Fibroblast of lung (primary cell): ENCODE data around the gene RBM11. TPM values are rescaled to one million over a fixed set of nuclear protein-coding genes. Genes with fewer than 3 reads are reported as not detected.

Experiments used
- DNase-seq, 2 donors: peaks; one replicate each; pipeline versions ENCODE4 v3.0.0 to v3.0.0-alpha.2; 2010; ENCODE audit warnings: low read depth in 2 of 2
- H2AFZ ChIP-seq: 2 replicates; pipeline ENCODE4 v1.5.1; 2012; ENCODE audit warnings: low read length, control low read depth, inconsistent platforms
- H3K27ac ChIP-seq: 2 replicates; pipeline ENCODE4 v1.5.1; 2011; ENCODE audit warnings: low read length, control low read depth; ENCODE audit not compliant: insufficient read depth
- H3K27me3 ChIP-seq: 2 replicates; pipeline ENCODE4 v1.5.1; 2011; ENCODE audit warnings: mild to moderate bottlenecking, low read length; ENCODE audit not compliant: control insufficient read depth, insufficient read depth
- H3K36me3 ChIP-seq: 2 replicates; pipeline ENCODE4 v1.5.1; 2011; ENCODE audit warnings: low read length; ENCODE audit not compliant: control insufficient read depth, insufficient read depth
- H3K4me1 ChIP-seq: 2 replicates; pipeline ENCODE4 v1.5.1; 2011; ENCODE audit warnings: low read length; ENCODE audit not compliant: control insufficient read depth, insufficient read depth; ENCODE audit errors: extremely low read depth
- H3K4me2 ChIP-seq: 2 replicates; pipeline ENCODE4 v1.5.1; 2011; ENCODE audit warnings: low read length, control low read depth; ENCODE audit not compliant: insufficient read depth; ENCODE audit errors: extremely low read depth
- H3K4me3 ChIP-seq, 4 experiments: fragments of 200-600 bp in 1 of 4; sonication (generic) in 1 of 4; replicated peaks in 1 of 4; 2 replicates each; pipeline ENCODE4 v1.5.1; 2011 to 2016; ENCODE audit warnings: low read length in 4 of 4, low read depth in 3 of 4, mild to moderate bottlenecking in 3 of 4, control low read depth in 2 of 4, inconsistent platforms in 1 of 4, mixed read lengths in 1 of 4; ENCODE audit not compliant: insufficient read depth in 1 of 4; ENCODE audit errors: control extremely low read depth in 1 of 4
- H3K79me2 ChIP-seq: 2 replicates; pipeline ENCODE4 v1.5.1; 2012; ENCODE audit warnings: mild to moderate bottlenecking, low read length, inconsistent platforms; ENCODE audit not compliant: control insufficient read depth, insufficient read depth
- H3K9ac ChIP-seq: 2 replicates; pipeline ENCODE4 v1.5.1; 2011; ENCODE audit warnings: mild to moderate bottlenecking, low read length, control low read depth; ENCODE audit not compliant: insufficient read depth
- H3K9me3 ChIP-seq: 2 replicates; pipeline ENCODE4 v1.5.1; 2012; ENCODE audit warnings: low read depth, low read length; ENCODE audit not compliant: control insufficient read depth, insufficient read depth
- H4K20me1 ChIP-seq: 2 replicates; pipeline ENCODE4 v1.5.1; 2011; ENCODE audit warnings: low read length; ENCODE audit not compliant: control insufficient read depth, insufficient read depth; ENCODE audit errors: extremely low read depth
- EZH2 ChIP-seq: IDR thresholded peaks from 2 replicates; pipeline ENCODE4 v1.5.1; 2012; ENCODE audit warnings: low read length, control low read depth, mild to moderate bottlenecking; ENCODE audit errors: missing control alignments
- polyA plus RNA-seq, 2 donors: library from polyadenylated mRNA; depleted of rRNA in 1 of 2; stranded (reverse) in 1 of 2; unstranded in 1 of 2; fragments of >200 nt; gene quantifications; 2 replicates each; pipeline ENCODE4 v1.2.1, GENCODE V29; 2011 to 2012; ENCODE audit warnings: missing spikeins in 1 of 2
- total RNA-seq: library from RNA; depleted of rRNA; stranded (reverse); fragments of >200 nt; gene quantifications from 2 replicates; pipeline ENCODE4 v1.2.1, GENCODE V29; 2014
- TF ChIP-seq, protein P1 (sequence below), 2 donors: IDR thresholded peaks in 1 of 2; conservative IDR thresholded peaks in 1 of 2; 1 replicate in 1 of 2; 2 replicates in 1 of 2; pipeline ENCODE4 v1.5.1; 2011 to 2012; ENCODE audit warnings: low read length in 2 of 2, control low read depth in 1 of 2, inconsistent platforms in 1 of 2, low read depth in 1 of 2, mild to moderate bottlenecking in 1 of 2

Gene RBM11
- total and polyA plus RNA-seq, 2 donors (not counting 1 experiment from before 2014, with no cell fraction given): 0.11 to 0.17 TPM

DNA sequence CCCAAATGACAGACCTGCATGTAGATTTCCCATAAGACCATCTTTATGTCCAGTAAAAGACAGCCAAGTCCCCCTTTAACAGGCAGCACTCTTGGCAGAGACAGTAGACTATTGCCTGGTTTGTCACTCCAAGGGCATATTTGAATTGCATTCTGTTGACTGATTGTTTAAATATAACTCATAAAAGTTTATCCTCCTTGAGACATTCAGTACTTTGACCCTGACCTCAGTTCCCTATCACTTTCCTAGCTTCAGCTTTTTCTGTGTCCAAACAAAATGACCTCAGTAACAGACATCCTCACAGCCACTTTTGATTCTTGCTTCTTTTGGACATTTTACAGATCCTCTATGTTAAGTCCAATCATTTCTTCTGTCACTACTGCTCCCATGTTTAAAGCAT lies 51.1 kb downstream of the RBM11 start:
- no peaks in the 10 kb centered on the region for H3K36me3 ChIP-seq
- no peak overlapping the region for H3K9ac ChIP-seq
- no peaks in the 10 kb centered on the region for H3K9me3 ChIP-seq
- no peak for DNase-seq
- H3K4me2 ChIP-seq: no peak overlapping the region
- H3K79me2 ChIP-seq: no peaks in the 10 kb centered on the region
- no peak overlapping the region for H3K4me3 ChIP-seq
- H3K4me1 ChIP-seq: no peaks in the 10 kb centered on the region
- H3K27ac ChIP-seq: no peak overlapping the region
- no peaks in the 10 kb centered on the region for H4K20me1 ChIP-seq
- H3K27me3 ChIP-seq: no peaks in the 10 kb centered on the region
- H2AFZ ChIP-seq: no peak overlapping the region
- no peak for TF ChIP-seq EZH2
- TF ChIP-seq, protein P1, sequence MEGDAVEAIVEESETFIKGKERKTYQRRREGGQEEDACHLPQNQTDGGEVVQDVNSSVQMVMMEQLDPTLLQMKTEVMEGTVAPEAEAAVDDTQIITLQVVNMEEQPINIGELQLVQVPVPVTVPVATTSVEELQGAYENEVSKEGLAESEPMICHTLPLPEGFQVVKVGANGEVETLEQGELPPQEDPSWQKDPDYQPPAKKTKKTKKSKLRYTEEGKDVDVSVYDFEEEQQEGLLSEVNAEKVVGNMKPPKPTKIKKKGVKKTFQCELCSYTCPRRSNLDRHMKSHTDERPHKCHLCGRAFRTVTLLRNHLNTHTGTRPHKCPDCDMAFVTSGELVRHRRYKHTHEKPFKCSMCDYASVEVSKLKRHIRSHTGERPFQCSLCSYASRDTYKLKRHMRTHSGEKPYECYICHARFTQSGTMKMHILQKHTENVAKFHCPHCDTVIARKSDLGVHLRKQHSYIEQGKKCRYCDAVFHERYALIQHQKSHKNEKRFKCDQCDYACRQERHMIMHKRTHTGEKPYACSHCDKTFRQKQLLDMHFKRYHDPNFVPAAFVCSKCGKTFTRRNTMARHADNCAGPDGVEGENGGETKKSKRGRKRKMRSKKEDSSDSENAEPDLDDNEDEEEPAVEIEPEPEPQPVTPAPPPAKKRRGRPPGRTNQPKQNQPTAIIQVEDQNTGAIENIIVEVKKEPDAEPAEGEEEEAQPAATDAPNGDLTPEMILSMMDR (conservative IDR thresholded peaks at IDR 0.05 in 1 of 2, IDR thresholded peaks at IDR 0.05 in 1 of 2; ENCODE audit: low read depth in 1 of 2, low read length in 2 of 2): no peak

DNA sequence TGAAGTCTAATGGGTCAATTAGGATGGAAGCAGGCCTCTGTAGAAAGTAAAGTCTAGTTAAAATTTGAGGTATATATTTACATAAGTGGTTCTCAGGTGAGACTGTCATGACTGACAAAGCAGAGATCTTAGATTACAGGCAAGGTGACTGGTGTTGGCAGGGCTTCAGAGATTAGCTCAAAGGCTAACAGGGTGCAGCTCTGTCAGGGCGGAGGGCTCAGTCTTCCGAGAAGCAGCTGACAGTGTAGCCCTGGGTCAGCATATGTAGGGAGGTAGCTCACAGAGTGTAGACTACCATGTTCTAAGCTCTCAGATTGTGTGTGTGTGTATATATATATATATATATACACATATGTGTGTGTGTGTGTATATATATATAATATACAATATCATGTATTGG lies 54.7 kb downstream of the RBM11 start:
- no peak overlapping the region for H2AFZ ChIP-seq
- H3K4me1 ChIP-seq: no peaks in the 10 kb centered on the region
- no peak overlapping the region for H3K27ac ChIP-seq
- H3K9me3 ChIP-seq: no peaks in the 10 kb centered on the region
- no peaks in the 10 kb centered on the region for H4K20me1 ChIP-seq
- no peak overlapping the region for H3K4me3 ChIP-seq
- no peak overlapping the region for H3K9ac ChIP-seq
- no peaks in the 10 kb centered on the region for H3K27me3 ChIP-seq
- no peak for DNase-seq
- TF ChIP-seq, protein P1 (conservative IDR thresholded peaks at IDR 0.05 in 1 of 2, IDR thresholded peaks at IDR 0.05 in 1 of 2; ENCODE audit: low read depth in 1 of 2, low read length in 2 of 2): no peak
- TF ChIP-seq EZH2: no peak
- H3K36me3 ChIP-seq: no peaks in the 10 kb centered on the region
- no peaks in the 10 kb centered on the region for H3K79me2 ChIP-seq
- H3K4me2 ChIP-seq: no peak overlapping the region

DNA sequence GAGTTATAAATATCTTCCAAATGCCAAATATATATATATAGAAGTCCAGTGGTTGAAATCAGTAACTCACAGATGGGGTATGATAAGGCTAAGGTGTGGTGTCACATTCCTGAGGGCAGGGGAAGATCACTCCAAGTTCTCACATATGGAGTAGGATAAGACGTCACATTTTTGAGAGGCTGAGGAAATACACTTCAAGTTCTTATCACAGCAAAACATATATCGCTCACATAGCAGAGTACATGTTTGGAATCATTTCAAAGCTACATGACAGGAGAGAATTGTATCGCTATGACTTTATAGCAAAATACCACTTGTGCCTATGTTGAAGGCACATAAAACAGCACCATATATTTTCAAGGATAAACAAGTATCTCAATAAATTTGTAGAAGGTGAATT lies 55.1 kb downstream of the RBM11 start:
- H3K27ac ChIP-seq: no peak overlapping the region
- H3K27me3 ChIP-seq: no peaks in the 10 kb centered on the region
- no peaks in the 10 kb centered on the region for H4K20me1 ChIP-seq
- no peak overlapping the region for H3K4me2 ChIP-seq
- no peak overlapping the region for H2AFZ ChIP-seq
- no peaks in the 10 kb centered on the region for H3K36me3 ChIP-seq
- no peak for DNase-seq
- H3K4me1 ChIP-seq: no peaks in the 10 kb centered on the region
- H3K9ac ChIP-seq: no peak overlapping the region
- H3K79me2 ChIP-seq: no peaks in the 10 kb centered on the region
- H3K4me3 ChIP-seq: no peak overlapping the region
- TF ChIP-seq EZH2: no peak
- TF ChIP-seq, protein P1 (conservative IDR thresholded peaks at IDR 0.05 in 1 of 2, IDR thresholded peaks at IDR 0.05 in 1 of 2; ENCODE audit: low read depth in 1 of 2, low read length in 2 of 2): no peak
- no peaks in the 10 kb centered on the region for H3K9me3 ChIP-seq
